Stimulated activated CD4-positive, alpha-beta T cell treated with anti-CD3 and anti-CD28 coated beads, TNF-alpha, amount 100 ng/mL, for 24 hours (primary cell): ENCODE measurements around the gene PRKD2.
"Not testable (repeated sequence)": the region's sequence is repeated elsewhere in the genome, so short reads cannot be mapped to it uniquely, and the experiment has no call there.

ENCODE experiments used
- DNase-seq, 3 experiments: peaks; one replicate each; pipeline ENCODE4 v3.0.0-alpha.2; 2020; ENCODE audit warnings: low read depth in 3 of 3

The PRKD2 gene

DNA sequence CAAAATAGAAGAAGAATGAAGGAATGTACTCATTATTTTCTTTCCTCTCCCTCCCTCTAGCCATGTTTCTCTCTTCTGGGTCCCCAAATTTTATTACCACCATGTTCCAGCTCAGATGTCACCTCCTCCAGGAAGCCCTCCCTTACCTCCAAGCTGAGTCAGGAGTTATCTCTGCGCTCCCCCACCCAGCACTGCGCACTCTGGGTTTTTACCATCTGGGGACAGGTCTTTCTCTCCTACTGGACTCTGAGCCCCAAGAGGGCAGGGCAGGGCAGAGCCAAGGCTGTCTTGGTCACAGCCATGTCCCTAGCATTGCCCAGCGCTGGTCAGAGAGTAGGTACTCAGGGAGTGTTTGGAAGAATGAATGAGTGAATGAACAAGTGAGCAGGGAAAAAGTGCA lies 83.8 kb downstream of the PRKD2 start:
- DNase-seq, result no peak

DNA sequence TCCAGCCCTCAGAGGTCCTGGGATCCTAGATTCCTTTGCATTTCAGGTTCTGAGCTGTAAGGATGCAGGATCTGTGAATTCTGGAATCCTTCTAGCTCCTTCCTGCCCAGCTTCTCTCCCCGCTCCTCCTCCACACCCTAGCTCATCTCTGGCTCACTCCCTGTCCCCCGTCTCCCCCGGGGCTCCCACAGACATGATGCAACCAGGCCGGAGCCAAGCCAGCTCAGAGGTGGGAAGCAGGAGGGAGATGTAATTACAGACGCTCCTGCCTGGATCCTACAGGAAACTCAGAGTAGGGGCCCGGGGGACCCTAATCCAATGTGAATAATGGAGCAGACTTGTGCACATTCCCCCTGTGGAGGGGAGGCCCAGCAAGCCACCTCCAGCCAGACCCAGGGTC lies 85.4 kb downstream of the PRKD2 start:
- no peak for DNase-seq

DNA sequence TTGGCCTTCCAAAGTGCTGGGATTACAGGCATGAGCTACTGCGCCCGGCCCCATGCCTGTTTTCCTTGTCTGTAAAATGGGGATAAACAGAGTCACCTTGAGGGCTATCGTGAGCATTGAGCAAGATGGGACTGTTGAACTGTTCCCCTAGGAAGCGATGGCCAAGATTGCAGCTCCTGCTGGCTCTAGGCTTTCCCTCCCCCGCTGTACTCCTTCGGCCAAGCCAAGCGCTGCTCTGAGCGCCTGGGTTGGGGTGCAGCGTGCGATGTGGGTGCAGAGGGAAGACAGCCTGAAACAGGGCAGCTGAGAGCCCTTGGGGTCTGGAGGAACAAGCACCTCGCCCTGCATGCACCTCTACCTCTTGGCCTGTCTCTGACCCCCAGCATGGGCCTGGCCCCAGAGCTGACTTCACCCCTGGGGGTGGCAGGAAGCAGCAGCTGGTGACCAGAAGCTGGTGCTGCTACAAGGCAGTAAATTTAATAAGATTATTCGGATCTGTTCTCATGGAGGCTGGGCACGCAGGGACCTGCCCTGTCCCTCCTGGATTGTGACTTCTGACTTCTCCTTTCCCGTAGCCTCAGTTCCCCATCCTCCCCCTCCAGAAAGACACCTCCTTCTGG lies 86.2 kb downstream of the PRKD2 start:
- DNase-seq, result no peak

DNA sequence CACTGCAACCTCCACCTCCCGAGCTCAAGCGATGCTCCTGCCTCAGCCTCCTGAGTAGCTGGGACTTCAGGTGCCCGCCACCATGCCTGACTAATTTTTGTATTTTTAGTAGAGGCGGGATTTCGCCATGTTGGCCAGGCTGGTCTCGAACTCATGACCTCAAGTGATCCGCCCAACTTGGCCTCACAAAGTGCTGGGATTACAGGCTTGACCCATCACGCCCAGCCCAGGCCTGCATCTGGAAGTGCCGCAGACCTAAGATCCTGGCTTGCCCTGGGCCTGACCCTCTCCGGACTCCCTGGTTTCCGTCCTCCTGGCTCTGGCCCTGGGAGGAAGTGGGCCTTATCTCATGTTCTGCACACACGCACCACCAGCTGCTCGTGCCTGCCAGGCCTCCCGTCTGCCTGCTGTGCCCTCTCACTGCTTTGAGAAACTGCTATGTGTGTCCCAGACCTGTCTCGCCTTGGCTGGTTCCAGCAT lies 87.3 kb downstream of the PRKD2 start:
- DNase-seq, result no peak

DNA sequence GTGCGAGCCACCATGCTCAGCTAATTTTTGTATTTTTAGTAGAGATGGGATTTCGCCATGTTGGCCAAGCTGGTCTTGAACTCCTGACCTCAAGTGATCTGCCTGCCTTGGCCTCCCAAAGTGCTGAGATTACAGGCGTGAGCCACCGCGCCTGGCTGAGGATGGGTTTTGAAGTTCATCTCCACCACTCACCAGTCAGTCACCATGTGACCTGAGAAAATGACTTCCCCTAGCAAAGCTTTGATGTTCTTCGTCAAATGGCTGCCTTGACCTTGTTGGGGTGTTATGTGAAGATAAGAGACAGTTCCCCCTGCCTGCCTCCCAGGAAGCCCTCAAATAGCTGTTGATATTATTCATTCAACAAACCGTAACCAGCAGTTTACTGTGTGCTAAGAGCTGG lies 87.9 kb downstream of the PRKD2 start:
- not testable (repeated sequence) for DNase-seq

DNA sequence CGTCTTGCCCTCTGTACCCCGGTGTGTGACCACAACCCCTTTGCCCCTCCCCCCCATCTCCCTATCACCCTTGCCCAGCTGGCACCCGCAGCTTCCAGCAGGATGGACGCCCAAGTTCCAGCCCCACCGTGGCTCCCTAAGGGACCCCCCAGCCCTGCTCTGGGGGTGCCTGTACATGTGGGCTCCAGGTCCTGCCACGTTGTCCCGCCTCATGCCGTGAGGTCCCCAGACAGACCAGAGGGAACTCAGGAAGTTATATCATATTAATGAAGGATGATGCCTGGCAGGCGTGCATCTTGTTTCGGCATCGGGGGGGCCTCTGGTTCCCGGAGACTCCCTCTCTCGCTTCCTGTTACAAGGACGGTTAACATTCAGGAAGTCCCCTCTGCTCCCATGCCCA lies 90.5 kb downstream of the PRKD2 start:
- no peak for DNase-seq

DNA sequence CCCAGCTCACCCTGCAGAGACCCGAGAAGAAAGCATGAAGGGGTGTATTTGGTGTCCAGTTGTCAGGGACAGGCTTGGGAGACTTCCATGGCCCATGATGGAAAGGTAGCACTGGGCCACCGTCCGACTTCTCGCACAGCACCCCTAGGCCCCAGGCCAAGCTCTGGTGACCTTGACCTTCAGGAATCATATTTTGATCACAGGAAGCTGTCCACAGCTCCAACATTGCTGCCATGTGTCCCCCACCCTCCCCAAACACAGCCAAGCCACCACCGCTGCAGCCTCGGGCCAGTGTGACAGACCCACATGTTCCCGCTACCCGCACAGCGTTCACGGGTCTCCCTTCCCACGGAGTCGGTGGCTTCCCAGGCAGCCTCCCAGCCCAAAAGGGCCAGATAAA lies 91.2 kb downstream of the PRKD2 start:
- DNase-seq, result no peak

DNA sequence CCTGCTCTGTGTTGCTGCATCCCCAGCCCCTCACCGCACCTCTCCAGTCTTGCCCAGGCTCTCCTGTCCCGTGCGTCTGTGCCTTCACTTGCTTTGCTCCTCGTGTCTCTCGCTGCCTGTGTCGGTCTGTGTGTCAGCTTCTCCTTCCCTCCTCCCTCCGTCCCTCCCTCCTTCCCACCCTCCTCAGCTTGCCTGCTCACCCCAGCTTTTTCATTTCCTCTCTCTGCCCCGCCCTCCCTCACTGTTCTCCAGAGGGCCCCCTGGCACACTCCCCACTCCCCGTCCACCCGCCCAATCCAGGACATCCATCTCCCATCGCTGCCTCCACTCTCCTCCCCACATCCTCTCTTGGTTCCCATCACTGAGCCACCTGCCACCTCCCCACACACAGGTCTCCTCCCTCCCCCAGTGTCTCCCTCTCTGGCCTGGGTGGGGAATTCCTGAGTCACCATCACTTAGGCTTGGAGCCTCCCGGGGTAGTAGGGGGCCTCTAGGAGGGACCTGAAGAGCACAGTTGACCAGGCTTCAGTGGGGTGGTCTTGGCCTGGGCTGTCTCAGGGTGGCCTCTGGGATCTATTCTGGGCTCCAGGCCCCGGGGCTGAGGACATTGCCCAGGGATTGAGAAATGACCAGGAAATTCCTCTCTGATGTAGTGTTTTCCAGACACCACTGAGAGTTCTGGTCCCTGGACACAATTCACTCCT lies 91.8 kb downstream of the PRKD2 start, which contains the start of gene PTGIR:
Gene PTGIR (minus strand): TSS at position 132 of the 704 bp plus-strand sequence. CDS start 864 bp downstream, outside the sequence.
- no peak for DNase-seq
